OCI-LY7 (cell line): Measurements from ENCODE around the gene HLA-DQB1.
"Not testable (repeated sequence)": the region's sequence is repeated elsewhere in the genome, so short reads cannot be mapped to it uniquely, and the experiment has no call there.

Source experiments
- CTCF ChIP-seq: fragments of 200-600 bp; sonication (generic); conservative IDR thresholded peaks from 2 replicates; pipeline ENCODE4 v1.5.1; 2014; ENCODE audit warnings: mild to moderate bottlenecking, antibody characterized with exemption, low read length, moderate library complexity, mixed read lengths
- EZH2phosphoT487 ChIP-seq: fragments of 200-600 bp; sonication (generic); IDR thresholded peaks from 2 replicates; pipeline ENCODE4 v1.6.1; 2018; ENCODE audit warnings: low read depth, borderline replicate concordance, mild to moderate bottlenecking, mixed run types, antibody characterized with exemption, low read length, moderate library complexity, mixed read lengths

- TF ChIP-seq CTCF, EZH2phosphoT487: not testable (repeated sequence)
Observed at GRCh38 chr6:32674123-32674522, 7.7 kb upstream of the HLA-DQB1 start.
